ENCODE measurements around the gene SERPINA1. TPM values are rescaled to one million over a fixed set of nuclear protein-coding genes. Genes with fewer than 3 reads are reported as not detected.

The SERPINA1 gene
- total and polyA plus RNA-seq, 2 of the 13 experiments (the other 11 are each of a cell fraction or from before 2014, with no cell fraction given), result 3,266 to 11,015 TPM

GRCh38 chr14:94365624-94366023 is 22.8 kb downstream of the SERPINA1 start:
- Histone ChIP-seq H3K9ac (ENCODE audit: insufficient read depth, low read depth, low read length) (no peak overlapping the region), H3K79me2 (ENCODE audit: insufficient read depth, low read length) (no peaks in the 10 kb centered on the region), H3K4me2 (ENCODE audit: low read depth, low read length) (no peak overlapping the region), H2AFZ (ENCODE audit: low read length) (no peak overlapping the region), H3K4me1 (ENCODE audit: insufficient read depth, low read length) (peaks cover 100% of the 10 kb centered on the region), H4K20me1 (ENCODE audit: insufficient read depth, low read length) (no peaks in the 10 kb centered on the region), H3K9me3 (ENCODE audit: low read length) (no peaks in the 10 kb centered on the region), H3K27ac (ENCODE audit: extremely low read length, insufficient read depth, low read length) (no peak overlapping the region), H3K27me3 (ENCODE audit: control insufficient read depth in 1 of 2, insufficient read depth in 2 of 2, low read length in 2 of 2) (no peaks in the 10 kb centered on the region), H3K36me3 (replicated peaks in 1 of 2; ENCODE audit: control insufficient read depth in 1 of 2, insufficient read depth in 2 of 2, low read length in 2 of 2) (no peaks in the 10 kb centered on the region), H3K4me3 (replicated peaks in 1 of 3; ENCODE audit: insufficient read depth in 1 of 3, low read depth in 2 of 3, low read length in 3 of 3) (no peak overlapping the region)
- ATAC-seq, result no peak
- in situ Hi-C loops (cut with HindIII; ENCODE audit: extremely low pct_ligation_motif_present, low pct_unique_long_range_greater_than_20kb) (no loop called here), intact Hi-C loops (cut with micrococcal nuclease; ENCODE audit: unreplicated experiment) (no loop called here)
- no peak for FAIRE-seq
- ChIA-PET POLR2A (interaction anchor here (1.1 to 1.6 kb wide), 2 partner anchors 9 to 11 kb away, joined by 3 to 8 read pairs; no protein-coding TSS in a partner anchor), CTCF (ENCODE audit: low intra/inter-chr PET ratio, low total read pairs) (no interaction called here)
- DNase-seq (ENCODE audit: low spot score), result no peak
- no TSS peak for BruUV-seq (replicated peaks)
- TF ChIP-seq MBNL3 (CRISPR knock-in tag; conservative IDR thresholded peaks at IDR 0.05), result no peak
- no peak for TF ChIP-seq ZNF280B (CRISPR knock-in tag; IDR thresholded peaks at IDR 0.05; ENCODE audit: borderline replicate concordance)
- TF ChIP-seq HDAC6 (IDR thresholded peaks at IDR 0.05; ENCODE audit: low read depth, low read length), result no peak
- no peak for TF ChIP-seq ATF5 (CRISPR knock-in tag; IDR thresholded peaks at IDR 0.05; ENCODE audit: low read depth)
- no peak for TF ChIP-seq ZNF337 (CRISPR knock-in tag; IDR thresholded peaks at IDR 0.05; ENCODE audit: borderline replicate concordance, low read depth)
- no peak for TF ChIP-seq STAG1 (CRISPR knock-in tag; IDR thresholded peaks at IDR 0.05)
- TF ChIP-seq DR1 (CRISPR knock-in tag; IDR thresholded peaks at IDR 0.05), result no peak
- TF ChIP-seq ARNT (IDR thresholded peaks at IDR 0.05), result no peak
- no peak for TF ChIP-seq ZNF749 (CRISPR knock-in tag; IDR thresholded peaks at IDR 0.05; ENCODE audit: borderline replicate concordance)
- no peak for TF ChIP-seq HOMEZ (CRISPR knock-in tag; IDR thresholded peaks at IDR 0.05; ENCODE audit: low read depth)
- WGBS (ENCODE audit: low lambda C conversion rate), result 78% methylated on average over 3 of the region's 3 CpGs
